ENCODE data around the gene TSPAN15.

GRCh38 chr10:69443354-69443753, 7.9 kb upstream of the TSPAN15 start:
- TF ChIP-seq RCOR1 (IDR thresholded peaks at IDR 0.05; ENCODE audit: insufficient replicate concordance, low read length) (no peak), CTCF (conservative IDR thresholded peaks at IDR 0.05; ENCODE audit: low read depth, low read length) (no peak), POLR2A (IDR thresholded peaks at IDR 0.05; ENCODE audit: low read depth, low read length) (no peak), SMC3 (IDR thresholded peaks at IDR 0.05; ENCODE audit: low read depth, low read length) (no peak), MXI1 (IDR thresholded peaks at IDR 0.05; ENCODE audit: borderline replicate concordance, low read depth, low read length) (no peak), MAZ (IDR thresholded peaks at IDR 0.05; ENCODE audit: borderline replicate concordance, low read depth, low read length) (no peak), RFX5 (IDR thresholded peaks at IDR 0.05; ENCODE audit: low read depth, low read length) (no peak), RAD21 (IDR thresholded peaks at IDR 0.05; ENCODE audit: low read length) (no peak), CEBPB (IDR thresholded peaks at IDR 0.05; ENCODE audit: low read depth, low read length) (no peak), ELK1 (IDR thresholded peaks at IDR 0.05; ENCODE audit: borderline replicate concordance, low read depth, low read length) (no peak), FOS (IDR thresholded peaks at IDR 0.05; ENCODE audit: low read depth, low read length) (no peak), MAFK (IDR thresholded peaks at IDR 0.05; ENCODE audit: low read depth, low read length) (no peak), CHD1 (IDR thresholded peaks at IDR 0.05; ENCODE audit: low read depth, low read length) (no peak), BHLHE40 (IDR thresholded peaks at IDR 0.05; ENCODE audit: low read depth, low read length) (no peak)
